ENCODE data around the gene UPK1A.

The UPK1A gene

DNA sequence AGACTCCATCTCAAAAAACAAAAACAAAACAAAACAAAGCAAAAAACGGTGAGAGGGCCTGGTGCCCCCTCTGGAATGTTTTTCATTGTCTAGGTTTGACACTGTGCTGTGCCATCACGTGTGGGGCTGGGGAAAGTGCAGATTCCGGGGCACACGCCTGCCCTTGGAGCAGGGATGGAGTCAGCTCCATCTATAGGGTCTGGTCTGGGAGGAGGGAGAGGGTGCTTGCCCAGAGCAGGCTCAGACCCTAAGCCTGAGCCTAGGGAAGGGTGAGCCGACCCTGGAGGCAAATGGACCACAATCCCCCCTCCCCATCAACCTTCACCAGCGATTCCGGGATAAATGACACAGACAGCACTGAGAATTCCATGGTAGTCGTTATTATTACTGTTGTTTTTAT lies 27.1 kb downstream of the UPK1A start:
- no peak for DNase-seq

DNA sequence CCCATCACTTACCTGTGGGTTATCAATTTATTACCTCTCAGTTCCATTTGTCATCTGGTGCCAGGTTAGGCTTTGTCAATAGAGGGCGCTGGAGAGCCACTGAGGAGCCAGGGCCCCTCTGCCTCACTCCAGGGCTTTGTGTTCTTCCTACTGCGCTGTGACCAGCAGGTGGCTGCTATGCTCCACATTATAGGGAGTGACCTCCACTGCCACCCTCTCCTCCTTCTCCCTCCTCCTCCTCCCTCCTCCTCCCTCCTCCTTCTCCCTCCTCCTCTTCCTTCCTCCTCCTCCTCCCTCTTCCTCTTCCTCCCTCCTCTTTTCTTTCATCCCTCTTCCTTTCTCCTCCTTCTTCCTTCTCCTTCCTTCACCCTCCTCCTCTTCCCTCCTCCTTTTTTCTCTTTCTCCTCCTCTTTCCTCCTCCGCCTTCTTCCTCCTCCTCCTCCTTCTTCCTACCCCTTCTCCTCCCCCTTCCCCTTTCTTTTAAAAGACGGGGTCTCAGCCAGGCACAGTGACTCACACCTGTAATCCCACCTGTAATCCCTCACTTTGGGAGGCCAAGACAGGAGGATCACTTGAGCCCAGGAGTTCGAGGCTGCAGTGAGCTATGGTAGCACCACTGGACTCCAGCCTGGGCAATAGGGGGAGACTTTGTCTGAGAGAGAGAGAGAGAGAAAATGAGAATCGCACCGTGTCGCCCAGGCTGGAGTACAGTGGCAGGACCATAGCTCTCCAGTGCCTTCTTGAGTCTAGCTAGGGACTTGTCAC lies 27.7 kb downstream of the UPK1A start:
- DNase-seq: peak; percentile 91

DNA sequence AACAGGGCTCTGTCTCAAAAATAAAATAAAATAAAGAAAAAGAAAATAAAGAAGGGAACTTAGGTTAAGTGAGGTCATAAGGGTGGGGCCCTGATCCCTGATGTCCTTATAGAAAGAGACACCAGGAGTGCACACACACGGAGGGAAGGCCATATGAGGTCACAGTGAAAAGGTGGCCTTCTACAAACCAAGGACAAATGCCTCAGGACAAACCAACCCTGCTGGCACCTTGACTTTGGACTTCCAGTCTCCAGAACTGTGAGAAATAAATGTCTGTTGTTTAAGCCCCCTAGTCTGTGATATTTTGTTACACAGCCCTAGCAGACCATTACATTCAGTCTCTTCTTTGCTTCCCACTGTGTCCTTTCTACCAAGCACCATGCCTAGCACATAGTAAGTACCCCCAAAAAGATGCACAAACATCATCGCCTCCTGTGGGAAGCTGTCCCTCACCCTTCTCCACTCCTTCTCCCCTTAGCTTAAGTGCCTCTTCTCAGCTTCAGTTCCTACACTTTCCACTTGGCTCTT lies 29.6 kb downstream of the UPK1A start:
- DNase-seq: no peak

DNA sequence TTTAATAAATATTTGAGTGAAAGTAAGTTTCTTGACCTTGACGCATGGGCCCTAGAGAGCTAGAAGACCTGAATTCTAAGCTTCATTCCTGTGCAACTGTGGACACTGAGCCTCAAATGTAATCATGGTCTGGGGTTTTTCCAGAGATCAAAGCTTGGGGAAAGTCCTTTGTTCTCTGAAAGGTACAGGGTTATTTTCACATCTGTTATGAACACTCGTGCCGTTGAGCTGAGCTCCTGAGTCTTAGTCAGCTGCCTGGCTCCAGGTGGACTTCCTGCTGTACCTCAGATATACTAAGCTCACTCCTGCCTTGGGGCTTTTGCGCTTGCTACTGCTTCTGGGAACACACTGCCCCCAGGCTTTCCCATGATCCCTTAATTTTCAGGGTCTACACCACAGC lies 30.5 kb downstream of the UPK1A start:
- no peak for DNase-seq

DNA sequence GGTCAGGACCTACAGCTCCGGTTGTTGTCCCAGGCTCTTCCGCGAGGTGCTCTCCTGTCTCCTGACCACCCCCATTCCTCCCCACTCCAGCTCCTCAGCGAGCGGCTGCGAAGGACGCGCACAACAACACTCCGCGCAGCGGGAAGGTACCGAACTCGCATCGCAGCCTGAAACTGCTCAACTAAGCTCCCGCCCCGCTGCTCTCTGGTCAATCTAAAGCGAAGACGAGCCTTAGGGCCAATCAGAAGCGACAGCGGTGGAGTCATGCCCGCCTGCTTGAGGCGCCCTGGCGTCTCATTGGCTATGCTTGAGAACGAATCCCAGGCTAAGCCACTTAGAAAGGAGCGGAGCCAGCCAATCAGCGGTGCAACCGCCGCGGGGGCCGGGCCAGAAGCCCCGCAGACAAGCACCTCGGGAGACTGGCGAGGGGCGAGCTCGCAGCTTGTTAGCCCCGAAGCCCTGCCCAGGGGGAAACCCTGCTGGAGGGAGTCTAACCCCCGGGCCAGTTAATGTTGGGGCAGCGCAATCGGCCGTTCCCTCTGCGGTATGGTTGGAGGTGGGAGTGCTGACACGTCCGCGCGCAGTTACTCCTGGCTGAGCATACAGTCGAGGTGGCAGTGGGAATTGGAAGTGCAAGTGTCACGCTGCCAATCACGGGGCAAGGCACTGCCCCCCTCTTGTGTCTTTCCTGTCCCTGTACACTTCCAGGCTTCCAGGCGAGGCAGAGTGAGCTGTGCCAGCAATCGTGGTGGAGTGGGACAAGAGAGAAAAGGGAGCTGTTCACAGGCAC lies 36.1 kb downstream of the UPK1A start:
- DNase-seq: peak; percentile 94

DNA sequence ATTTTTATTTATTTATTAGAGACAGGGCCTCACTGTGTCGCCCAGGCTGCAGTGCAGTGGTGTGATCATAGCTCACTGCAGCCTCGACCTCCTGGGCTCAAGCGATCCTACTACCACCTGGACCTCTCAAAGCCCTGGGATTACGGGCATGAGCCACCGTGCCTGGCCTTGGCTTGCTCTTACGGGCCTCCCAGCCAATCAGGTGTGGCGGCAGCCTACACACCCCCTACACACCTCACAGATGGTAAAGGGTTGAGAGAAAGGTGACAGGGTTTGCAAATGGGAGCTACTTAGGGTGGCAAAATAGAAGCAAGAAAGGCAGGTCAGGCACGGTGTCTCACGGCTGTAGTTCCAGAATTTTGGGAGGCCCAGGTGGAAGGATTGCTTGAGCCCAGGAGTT lies 37.0 kb downstream of the UPK1A start:
- no peak for DNase-seq

DNA sequence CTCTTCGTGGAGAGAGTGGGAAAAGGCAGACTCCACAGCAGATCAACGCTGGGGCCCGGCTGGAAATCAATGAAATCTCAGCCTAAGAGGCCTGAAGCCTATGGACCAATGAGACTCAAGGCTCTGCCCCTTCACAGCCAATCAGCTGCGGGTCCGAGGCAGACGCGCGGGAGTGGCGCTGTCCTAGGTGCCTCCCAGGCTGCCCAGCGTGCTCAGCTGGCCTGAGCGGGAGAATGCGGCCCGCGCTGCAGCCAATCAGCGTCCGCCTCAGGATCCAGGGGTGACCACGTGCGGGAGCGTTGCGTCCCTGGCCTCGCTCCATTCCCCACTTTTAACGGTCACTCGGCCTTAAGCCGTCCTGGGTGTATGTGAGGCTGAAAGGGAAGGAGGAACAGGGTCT lies 37.9 kb downstream of the UPK1A start, which contains the start of gene ZBTB32:
TSS of gene ZBTB32 (plus strand) at position 341 of the 400 bp plus-strand sequence. CDS start 10,069 bp downstream, outside the sequence.
- no peak for DNase-seq

DNA sequence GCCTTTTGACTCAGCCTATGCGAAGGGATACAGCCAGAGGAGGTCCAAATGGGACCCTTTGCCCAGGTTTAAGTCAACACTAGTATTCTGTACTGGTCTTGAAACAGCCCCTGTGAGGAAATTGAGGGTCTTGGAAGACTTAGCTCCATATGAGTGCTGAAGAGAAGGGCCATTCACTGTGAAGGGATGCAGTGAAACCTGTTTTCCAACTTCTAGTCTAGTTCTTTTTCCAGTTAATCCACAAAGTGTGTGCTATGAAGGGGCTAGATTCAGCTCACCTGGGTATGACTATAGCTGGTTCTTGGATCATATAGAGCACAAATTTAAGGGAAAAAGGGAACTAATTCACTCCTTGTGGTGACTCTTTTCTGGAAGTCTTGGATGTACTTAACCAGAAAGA lies 42.1 kb downstream of the UPK1A start:
- no peak for DNase-seq

DNA sequence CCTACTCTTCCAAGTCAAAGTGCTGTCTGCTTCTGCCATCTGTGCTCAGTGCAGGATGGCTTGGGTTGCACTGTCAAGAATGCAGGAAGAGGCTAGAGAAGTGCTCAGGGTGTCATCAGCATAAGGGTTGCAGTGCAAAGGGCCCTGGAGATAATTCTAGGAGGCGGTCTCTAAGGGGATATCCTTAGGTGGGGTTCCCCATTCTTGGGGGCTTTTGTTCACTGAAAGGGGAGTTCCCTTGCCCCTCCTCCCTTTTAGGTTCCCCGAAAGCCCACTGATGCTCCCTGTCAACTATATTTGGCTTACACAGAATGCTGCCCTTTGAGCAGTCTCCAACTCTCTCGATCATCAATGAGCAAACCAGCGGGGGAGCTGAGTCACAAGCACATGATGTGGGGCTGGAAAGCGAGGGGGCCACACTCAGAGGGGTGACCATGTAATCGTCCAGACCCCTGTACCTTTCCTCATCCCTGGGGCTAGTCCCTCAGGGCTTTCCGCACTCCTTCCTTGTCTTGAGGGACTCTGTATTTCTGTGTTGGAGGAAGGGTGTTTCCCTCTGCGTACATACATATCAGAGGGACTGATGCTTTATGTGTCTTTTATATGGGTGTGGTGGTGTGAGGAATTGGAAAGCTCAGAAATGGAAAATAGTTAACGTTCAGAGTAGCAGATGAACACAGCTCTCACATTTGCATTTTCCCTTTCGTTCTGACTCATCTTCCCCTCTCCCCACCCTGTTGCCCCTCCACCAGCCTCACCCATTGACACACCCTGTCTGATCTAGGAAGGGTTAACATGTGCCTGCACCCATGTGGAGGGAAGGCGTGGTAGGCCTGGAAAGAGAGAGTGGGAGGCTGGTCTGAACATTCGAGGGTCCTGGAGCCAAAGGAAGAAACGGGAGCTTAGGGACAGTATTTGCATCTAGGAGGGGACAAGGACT lies 44.7 kb downstream of the UPK1A start:
- peak; percentile 69 for DNase-seq

DNA sequence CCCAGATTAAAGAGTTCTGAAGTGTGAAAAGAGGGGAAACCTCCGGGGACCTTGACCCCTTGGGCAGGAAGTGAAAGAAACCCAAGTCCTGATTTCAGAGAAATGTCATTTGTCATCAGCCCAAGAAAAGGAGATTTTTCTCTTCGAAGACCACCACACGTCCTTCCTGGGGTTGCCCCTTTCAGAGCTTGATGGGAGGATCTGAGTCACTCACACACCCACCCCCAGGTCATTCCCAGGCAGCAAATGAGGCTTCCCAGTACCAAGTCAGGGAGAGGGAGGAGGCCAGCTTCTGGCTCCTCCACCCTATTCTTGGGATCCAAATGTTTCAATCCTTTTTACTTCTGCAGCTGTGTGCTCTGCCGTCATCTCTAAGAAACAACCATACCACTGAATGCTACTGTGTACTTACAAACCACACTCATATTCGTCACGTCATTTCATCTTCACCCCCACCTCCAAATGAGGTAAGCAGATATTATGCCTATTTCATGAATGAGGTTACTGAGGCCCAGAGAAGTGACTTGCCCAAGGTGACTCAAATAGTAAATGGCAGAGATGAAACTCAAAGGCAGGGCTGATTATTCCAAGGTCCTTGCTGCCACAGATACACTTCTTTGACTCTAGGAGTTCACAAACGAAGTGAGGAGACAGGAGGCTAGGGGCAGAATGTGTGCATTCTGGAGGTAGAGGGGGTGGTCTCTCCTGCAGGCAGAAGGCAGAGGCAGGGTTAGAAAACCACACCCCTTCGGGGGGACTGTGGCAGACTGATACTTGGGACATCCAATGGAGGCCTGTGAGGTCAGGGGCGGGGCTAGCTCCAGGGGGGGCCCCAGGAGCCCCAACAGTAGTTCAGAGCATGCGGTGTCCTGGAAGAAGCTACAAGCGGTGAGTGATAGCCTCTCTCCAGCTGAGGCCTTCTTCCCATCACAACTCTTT lies 46.5 kb downstream of the UPK1A start:
- DNase-seq: peak; percentile 67

DNA sequence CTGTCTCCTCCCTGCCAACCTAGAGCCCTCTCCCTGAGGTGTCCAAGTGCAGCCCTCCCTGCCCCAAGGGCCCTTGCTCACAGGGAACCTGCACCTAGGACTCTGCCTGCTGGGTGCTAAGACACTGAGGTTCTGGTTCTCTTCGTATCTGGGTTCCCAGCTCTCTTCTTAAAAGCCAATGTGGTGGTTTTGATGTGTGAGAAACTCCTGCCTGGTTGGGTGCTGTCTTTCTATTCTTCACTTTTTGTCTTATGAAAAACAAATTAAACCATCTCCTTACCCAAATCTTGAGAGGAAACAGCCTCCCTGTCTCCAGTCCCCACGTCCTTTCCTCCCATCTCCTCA lies 47.2 kb downstream of the UPK1A start:
- no peak for DNase-seq

DNA sequence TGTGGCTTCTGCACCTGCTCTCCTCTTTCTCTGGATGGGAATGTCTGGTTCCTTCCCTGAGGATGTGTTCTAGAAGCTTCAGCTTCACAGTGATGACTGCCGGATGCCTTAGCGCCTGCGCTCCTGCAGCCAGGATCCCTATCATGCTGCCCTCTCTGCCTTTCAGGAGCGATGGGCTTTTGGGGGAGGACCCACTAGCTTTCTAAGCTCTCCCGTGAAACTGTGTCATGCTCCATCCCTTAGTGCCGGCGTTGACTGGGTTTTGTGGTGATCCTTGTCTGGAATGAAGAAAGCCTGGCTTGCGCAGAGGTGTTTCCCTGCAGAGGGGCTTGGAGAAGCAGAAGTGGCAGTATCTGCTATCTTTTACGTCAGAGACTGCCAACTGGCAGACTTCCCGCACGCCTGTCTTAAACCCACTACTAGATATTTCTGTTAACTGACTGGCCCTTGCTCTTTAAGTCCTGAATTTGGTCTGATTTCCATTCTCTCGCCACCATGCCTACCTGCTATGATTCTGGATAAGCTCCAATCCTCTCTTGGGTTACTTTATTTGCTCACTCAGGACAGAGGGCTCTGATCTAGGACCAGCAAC lies 47.7 kb downstream of the UPK1A start:
- no peak for DNase-seq

DNA sequence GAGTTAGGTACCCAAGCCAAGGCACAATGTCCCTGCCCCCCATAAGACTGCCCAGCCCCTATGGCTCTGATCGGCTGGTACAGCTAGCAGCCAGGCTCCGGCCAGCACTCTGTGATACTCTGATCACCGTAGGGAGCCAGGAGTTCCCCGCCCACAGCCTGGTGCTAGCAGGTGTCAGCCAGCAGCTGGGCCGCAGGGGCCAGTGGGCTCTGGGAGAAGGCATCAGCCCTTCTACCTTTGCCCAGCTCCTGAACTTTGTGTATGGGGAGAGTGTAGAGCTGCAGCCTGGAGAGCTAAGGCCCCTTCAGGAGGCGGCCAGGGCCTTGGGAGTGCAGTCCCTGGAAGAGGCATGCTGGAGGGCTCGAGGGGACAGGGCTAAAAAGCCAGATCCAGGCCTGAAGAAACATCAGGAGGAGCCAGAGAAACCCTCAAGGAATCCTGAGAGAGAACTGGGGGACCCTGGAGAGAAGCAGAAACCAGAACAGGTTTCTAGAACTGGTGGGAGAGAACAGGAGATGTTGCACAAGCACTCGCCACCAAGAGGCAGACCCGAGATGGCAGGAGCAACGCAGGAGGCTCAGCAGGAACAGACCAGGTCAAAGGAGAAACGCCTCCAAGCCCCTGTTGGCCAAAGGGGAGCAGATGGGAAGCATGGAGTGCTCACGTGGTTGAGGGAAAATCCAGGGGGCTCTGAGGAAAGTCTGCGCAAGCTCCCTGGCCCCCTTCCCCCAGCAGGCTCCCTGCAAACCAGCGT lies 48.5 kb downstream of the UPK1A start:
- DNase-seq: no peak

DNA sequence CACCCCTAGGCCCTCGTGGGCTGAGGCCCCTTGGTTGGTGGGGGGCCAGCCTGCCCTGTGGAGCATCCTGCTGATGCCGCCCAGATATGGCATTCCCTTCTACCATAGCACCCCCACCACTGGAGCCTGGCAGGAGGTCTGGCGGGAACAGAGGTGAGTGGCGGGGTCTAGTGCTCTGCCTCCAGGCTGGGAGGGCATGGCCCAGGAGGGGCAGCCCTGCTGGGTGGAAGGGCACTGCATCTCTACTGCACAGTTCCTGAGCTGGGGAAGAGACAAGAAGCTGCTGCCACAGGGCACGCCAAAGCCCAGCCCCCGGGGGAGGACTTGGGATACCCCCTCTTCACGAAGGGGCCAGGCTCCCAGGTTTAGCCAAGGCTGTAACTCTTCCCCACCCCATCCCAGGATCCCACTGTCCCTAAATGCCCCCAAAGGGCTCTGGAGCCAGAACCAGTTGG lies 49.1 kb downstream of the UPK1A start:
- no peak for DNase-seq

DNA sequence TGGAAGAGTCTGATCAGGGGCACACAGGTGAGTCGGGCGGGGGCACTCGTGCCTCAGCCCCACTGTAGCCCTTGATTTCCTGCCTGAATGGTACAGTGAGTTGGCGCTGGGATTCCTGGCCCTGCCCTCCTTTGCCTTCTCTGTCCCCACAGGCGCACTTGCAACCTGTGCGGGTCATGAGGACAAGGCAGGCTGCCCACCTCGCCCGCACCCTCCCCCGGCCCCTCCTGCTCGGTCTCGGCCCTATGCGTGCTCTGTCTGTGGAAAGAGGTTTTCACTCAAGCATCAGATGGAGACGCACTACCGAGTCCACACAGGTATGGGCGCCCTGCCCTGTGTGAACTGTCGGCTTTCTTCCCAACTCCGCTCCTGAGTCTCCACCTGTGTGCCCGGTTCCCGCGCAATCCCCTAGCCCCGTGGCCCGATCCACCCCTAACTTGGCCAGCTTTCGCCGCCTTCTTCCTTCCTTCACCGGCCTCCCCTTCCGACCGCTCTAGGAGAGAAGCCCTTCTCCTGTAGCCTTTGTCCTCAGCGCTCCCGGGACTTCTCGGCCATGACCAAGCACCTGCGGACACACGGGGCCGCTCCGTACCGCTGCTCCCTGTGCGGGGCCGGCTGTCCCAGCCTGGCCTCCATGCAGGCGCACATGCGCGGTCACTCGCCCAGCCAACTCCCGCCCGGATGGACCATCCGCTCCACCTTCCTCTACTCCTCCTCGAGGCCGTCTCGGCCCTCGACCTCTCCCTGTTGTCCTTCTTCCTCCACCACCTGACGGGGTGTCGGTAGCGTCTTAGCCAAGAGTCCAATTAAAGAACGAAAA lies 49.9 kb downstream of the UPK1A start:
- peak; percentile 21 for DNase-seq

DNA sequence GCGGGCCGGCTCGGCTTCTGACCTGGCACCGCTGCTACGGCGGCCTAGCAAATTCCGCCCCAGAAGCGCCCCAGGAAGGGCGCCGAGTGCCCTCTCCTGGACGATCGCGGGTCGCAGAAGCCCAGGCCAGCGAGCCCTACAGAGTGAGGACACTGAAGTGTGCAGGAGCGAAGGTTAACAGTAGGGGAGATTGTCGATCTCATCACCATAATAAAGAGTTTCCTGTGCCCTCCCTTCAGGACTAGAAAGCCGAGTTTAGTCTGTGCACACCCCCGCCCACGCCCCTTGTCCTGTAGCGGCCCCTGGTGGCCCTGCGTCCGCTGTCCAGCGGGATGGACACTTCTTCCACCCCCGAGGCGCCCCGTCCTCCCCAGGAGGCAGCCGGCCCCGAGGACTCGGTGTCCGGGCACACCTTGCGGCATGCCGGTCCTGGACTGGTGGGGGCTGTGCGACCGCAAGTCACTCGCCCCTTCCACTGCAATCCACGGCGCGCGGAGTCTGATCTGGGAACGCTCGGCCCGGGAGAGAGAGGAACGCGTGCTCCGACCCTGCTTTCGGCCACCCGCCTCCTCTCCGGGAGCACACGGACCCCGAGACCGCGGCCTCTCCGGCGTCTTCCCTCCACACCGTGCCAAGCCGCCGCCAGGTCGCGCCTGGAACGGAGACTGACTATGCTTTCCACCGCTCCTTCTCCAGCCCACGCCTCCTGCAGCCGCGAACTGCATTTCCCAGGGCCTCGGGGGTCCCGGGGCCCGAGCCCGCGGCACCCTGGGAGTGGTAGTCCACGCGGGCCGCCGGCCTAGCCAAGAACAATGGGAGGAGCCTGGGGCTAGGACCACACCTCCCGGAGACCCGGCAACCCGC lies 50.7 kb downstream of the UPK1A start:
- DNase-seq: peak; percentile 98

DNA sequence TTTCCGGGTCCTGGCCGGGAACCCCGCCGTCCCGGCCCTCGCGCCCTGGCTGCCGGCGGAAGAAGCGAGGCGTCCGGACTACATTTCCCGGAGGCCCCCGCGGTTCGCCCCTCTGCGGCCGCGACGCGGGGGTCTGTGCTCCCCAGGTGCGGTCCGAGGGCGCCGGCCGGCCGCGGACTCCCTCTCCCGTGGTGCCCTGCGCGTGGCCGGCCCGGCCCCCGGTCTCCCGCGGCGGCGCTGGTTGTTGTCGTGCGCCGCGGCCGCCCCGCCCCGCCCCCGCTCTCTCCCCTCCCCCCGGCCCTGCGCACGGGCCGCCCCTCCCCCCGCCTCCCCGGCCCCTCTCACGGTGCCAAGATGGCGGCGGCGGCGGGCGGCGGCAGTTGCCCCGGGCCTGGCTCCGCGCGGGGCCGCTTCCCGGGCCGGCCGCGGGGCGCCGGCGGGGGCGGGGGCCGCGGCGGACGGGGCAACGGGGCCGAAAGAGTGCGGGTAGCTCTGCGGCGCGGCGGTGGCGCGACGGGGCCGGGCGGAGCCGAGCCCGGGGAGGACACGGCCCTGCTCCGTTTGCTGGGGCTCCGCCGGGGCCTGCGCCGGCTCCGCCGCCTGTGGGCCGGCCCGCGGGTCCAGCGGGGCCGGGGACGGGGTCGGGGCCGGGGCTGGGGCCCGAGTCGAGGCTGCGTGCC lies 51.5 kb downstream of the UPK1A start, which contains the start of gene KMT2B:
TSS of gene KMT2B (plus strand) at position 339 of the 680 bp plus-strand sequence. CDS start at position 355, 16 bp downstream.
- no peak for DNase-seq

All from activated naive CD4-positive, alpha-beta T cell treated with Interleukin-2 at 50 U/mL for 16 hours (primary cell).